Endothelial cell of umbilical vein (primary cell): ENCODE data around the gene TTN. TPM values are rescaled to one million over a fixed set of nuclear protein-coding genes. Genes with fewer than 3 reads are reported as not detected.

Source experiments
- BruUV-seq: library from RNA; stranded (reverse); fragments of 400-500 nt; replicated peaks from 2 replicates; lab custom pipeline; 2021; lab: Mats Ljungman, UMichigan
- CTCF ChIA-PET: fragments of 300-600, 350-600 bp; sonication (Branson Sonifier 250); formaldehyde crosslinking; loops from one replicate; lab custom pipeline; 2021; ENCODE audit warnings: antibody characterized with exemption, inconsistent platforms; lab: Charles Lee
- POLR2A ChIA-PET: fragments of 300-600, 350-600 bp; sonication (Branson Sonifier 250); formaldehyde crosslinking; loops from one replicate; lab custom pipeline; 2021; ENCODE audit warnings: antibody characterized with exemption, inconsistent platforms; lab: Charles Lee
- DNase-seq: peaks from one replicate; pipeline ENCODE4 v3.0.0-alpha.2; 2011; ENCODE audit warnings: low read depth, low spot score
- FAIRE-seq: peaks from 2 replicates; lab custom pipeline; 2011; peaks lifted over from hg19 to GRCh38; lab: Jason Lieb, UNC
- H2AFZ ChIP-seq: 2 replicates; pipeline ENCODE4 v1.6.0; 2012; ENCODE audit warnings: low read depth, low read length, control low read depth, inconsistent platforms
- H3K27ac ChIP-seq: 2 replicates; pipeline ENCODE4 v1.5.1; 2011; ENCODE audit warnings: low read depth, mild to moderate bottlenecking, control low read depth, low read length, moderate library complexity; ENCODE audit not compliant: insufficient read depth
- H3K27me3 ChIP-seq, 2 experiments: 2 replicates each; pipeline versions ENCODE4 v1.6.0 to v1.6.1; 2011; ENCODE audit warnings: low read length in 2 of 2, mixed read lengths in 1 of 2; ENCODE audit not compliant: control insufficient read depth in 2 of 2, insufficient read depth in 2 of 2
- H3K36me3 ChIP-seq, 2 experiments: 2 replicates in 1 of 2; 3 replicates in 1 of 2; pipeline ENCODE4 v1.5.1; 2011; ENCODE audit warnings: low read length in 2 of 2, mild to moderate bottlenecking in 1 of 2, moderate library complexity in 1 of 2; ENCODE audit not compliant: control insufficient read depth in 2 of 2, insufficient read depth in 2 of 2; ENCODE audit errors: extremely low read depth in 1 of 2
- H3K4me1 ChIP-seq: 3 replicates; pipeline ENCODE4 v1.5.1; 2011; ENCODE audit warnings: mild to moderate bottlenecking, low read length; ENCODE audit not compliant: control insufficient read depth, insufficient read depth; ENCODE audit errors: extremely low read depth
- H3K4me2 ChIP-seq: 2 replicates; pipeline ENCODE4 v1.6.1; 2011; ENCODE audit warnings: low read length, control low read depth, mixed read lengths; ENCODE audit not compliant: insufficient read depth
- H3K4me3 ChIP-seq, 3 experiments: fragments of 200-600 bp in 1 of 3; sonication (generic), shearing (Covaris generic) in 1 of 3; replicated peaks in 1 of 3; 2 replicates each; pipeline ENCODE4 v1.5.1; 2011 to 2016; ENCODE audit warnings: control low read depth in 3 of 3, low read length in 3 of 3, mild to moderate bottlenecking in 2 of 3, inconsistent platforms in 1 of 3, low read depth in 1 of 3, moderate library complexity in 1 of 3; ENCODE audit not compliant: insufficient read depth in 1 of 3
- H3K79me2 ChIP-seq: 2 replicates; pipeline ENCODE4 v1.6.0; 2012; ENCODE audit warnings: low read length, inconsistent platforms; ENCODE audit not compliant: control insufficient read depth, insufficient read depth
- H3K9ac ChIP-seq: replicated peaks from 2 replicates; pipeline ENCODE3; 2011; ENCODE audit warnings: low read length, control low read depth; ENCODE audit not compliant: insufficient read depth; ENCODE audit errors: extremely low read depth
- H3K9me1 ChIP-seq: replicated peaks from 3 replicates; pipeline ENCODE4 v1.6.0; 2011; ENCODE audit warnings: mild to moderate bottlenecking, low read length; ENCODE audit not compliant: control insufficient read depth, insufficient read depth; ENCODE audit errors: extremely low read depth
- H3K9me3 ChIP-seq: replicated peaks from 2 replicates; pipeline ENCODE4 v1.5.1; 2012; ENCODE audit warnings: low read length, inconsistent platforms; ENCODE audit not compliant: control insufficient read depth, insufficient read depth
- H4K20me1 ChIP-seq: replicated peaks from 2 replicates; pipeline ENCODE3; 2011; ENCODE audit warnings: mild to moderate bottlenecking, low read length; ENCODE audit not compliant: control insufficient read depth, insufficient read depth; ENCODE audit errors: extremely low read depth
- EZH2 ChIP-seq: IDR thresholded peaks from 2 replicates; pipeline ENCODE4 v1.6.1; 2012; ENCODE audit warnings: borderline replicate concordance, low read depth, mild to moderate bottlenecking, moderate library complexity, low read length, inconsistent platforms; ENCODE audit not compliant: severe bottlenecking
- JUN ChIP-seq: IDR thresholded peaks from 2 replicates; pipeline ENCODE4 v1.6.1; 2011; ENCODE audit warnings: borderline replicate concordance, low read depth; ENCODE audit not compliant: insufficient read length, insufficient read depth
- MYC ChIP-seq: IDR thresholded peaks from one replicate; pipeline ENCODE4 v1.6.1; 2011; ENCODE audit warnings: mild to moderate bottlenecking, low read depth, low read length
- POLR2A ChIP-seq: IDR thresholded peaks from 2 replicates; pipeline ENCODE4 v1.6.1; 2012; ENCODE audit warnings: low read depth, mild to moderate bottlenecking, control low read depth, low read length
- POLR2AphosphoS5 ChIP-seq: IDR thresholded peaks from 2 replicates; pipeline ENCODE4 v1.6.1; 2012; ENCODE audit warnings: low read depth, mild to moderate bottlenecking, control low read depth, low read length, moderate library complexity; ENCODE audit not compliant: insufficient read depth
- dilution Hi-C: fragments of 300-500 bp; cut with MboI; formaldehyde crosslinking; loops from one replicate; pipeline ENCODE4 v1.15.0; 2019; ENCODE audit warnings: low sequenced_read_pairs; ENCODE audit not compliant: extremely low pct_ligation_motif_present
- intact Hi-C: fragments of 100-400 bp; cut with micrococcal nuclease; formaldehyde crosslinking; loops from one replicate; pipeline ENCODE4 v1.10.0; 2022
- polyA plus RNA-seq, 4 experiments: library from polyadenylated mRNA; depleted of rRNA in 3 of 4; stranded (reverse) in 3 of 4; unstranded in 1 of 4; fragments of >200 nt; gene quantifications; 2 replicates each; pipeline versions ENCODE4 v1.2.1 to v1.2.3, GENCODE V29; 2011 to 2012; ENCODE audit warnings: missing spikeins in 1 of 4
- total RNA-seq: library from RNA; stranded (reverse); gene quantifications from 2 replicates; pipeline ENCODE4 v1.2.3, GENCODE V29; 2021
- TF ChIP-seq, protein P1 (sequence below), 2 donors: IDR thresholded peaks; 1 replicate in 1 of 2; 2 replicates in 1 of 2; pipeline ENCODE4 v1.5.1; 2011; ENCODE audit warnings: low read length in 2 of 2, mild to moderate bottlenecking in 2 of 2, moderate library complexity in 2 of 2, control low read depth in 1 of 2, inconsistent platforms in 1 of 2, low read depth in 1 of 2; ENCODE audit not compliant: insufficient read depth in 1 of 2; ENCODE audit errors: extremely low read depth in 1 of 2
- TF ChIP-seq, protein P2 (sequence below): IDR thresholded peaks from 2 replicates; pipeline ENCODE4 v1.6.1; 2011; ENCODE audit not compliant: insufficient read depth, insufficient read length

Gene TTN
- total and polyA plus RNA-seq, 2 donors (not counting 3 experiments of a cell fraction or from before 2014, with no cell fraction given) = 0.11 to 0.49 TPM

DNA sequence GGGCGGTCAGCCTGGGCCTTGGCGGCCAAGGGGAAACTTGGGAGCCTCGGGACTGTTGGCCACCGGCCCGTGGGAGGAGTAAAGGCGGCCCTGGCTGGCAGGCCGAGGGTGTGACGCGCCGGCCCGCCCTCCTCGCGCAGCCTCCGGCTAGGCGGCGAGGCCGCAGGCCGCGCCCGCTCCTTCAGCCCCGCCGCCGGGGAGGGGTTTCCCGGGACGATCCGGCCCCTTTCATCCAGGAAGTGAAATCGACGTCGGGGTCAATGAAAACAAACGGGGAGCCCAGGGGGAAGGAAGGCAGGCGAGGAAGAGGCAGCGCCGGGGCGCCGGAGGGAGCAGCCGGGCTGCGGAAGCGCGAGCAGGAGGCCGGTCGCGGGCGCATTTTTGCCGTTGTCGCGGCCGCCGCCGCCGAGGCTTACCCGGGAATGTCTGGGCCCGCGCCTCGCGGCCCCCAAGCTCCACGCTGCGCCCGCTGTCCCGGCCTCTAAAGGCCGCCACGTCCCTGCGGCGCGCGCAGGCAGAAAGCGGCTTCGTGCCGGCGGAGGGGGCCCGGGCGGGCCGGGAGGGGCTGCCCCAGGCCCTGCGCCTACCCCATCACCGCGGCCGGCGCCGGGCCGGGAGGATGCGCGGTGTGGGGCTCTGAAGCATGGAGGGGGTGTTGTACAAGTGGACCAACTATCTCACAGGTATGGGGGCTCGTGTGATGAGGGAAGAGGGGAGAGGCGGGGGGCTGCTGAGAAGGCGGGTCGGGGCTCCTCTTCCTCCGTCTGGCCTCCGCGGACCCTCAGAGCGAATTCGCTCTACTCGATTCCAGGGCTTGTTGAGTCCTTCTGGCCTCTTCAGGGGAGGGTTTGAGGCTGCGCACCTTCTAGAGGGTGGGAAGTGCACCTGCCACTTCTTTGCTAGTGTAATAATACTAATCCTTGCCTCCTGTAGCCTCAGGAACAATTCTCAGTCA lies 326.7 kb downstream of the TTN start, which contains the start of gene PLEKHA3:
TSS of gene PLEKHA3 (plus strand) at position 231 of the 955 bp plus-strand sequence. CDS start at position 644, 413 bp downstream.
- peak within 1 kb of the TSS; percentile 42 for H3K27ac ChIP-seq
- H3K9me1 ChIP-seq = no peaks in the 10 kb centered on the region
- peaks cover 37% of the 10 kb centered on the region for H3K4me1 ChIP-seq
- dilution Hi-C loops (no loop called here), intact Hi-C loops (loop anchor here (1.0 to 10.0 kb wide), 4 partner anchors 43 to 782 kb away; partner anchors contain the start of gene SESTD1)
- H3K27me3 ChIP-seq = no peaks in the 10 kb centered on the region
- peak; percentile 97 for DNase-seq
- POLR2A ChIA-PET = interaction anchor here (1.4 kb wide), 1 partner anchor 29 kb away, joined by 10 read pairs; the partner anchor contains the start of genes PJVK and PRKRA
- H2AFZ ChIP-seq = peak within 1 kb of the TSS; percentile 52
- peak; percentile 89 for FAIRE-seq
- peak within 1 kb of the TSS; percentile 70 for H3K9ac ChIP-seq
- CTCF ChIA-PET = interaction anchor here (1.2 kb wide), 2 partner anchors 42 to 66 kb away, joined by 3 to 8 read pairs; no protein-coding TSS in a partner anchor
- H3K36me3 ChIP-seq = no peaks in the 10 kb centered on the region
- TF ChIP-seq POLR2A (peak; percentile 65), POLR2AphosphoS5 (peak; percentile 71), MYC (no peak), EZH2 (no peak), JUN (no peak)
- TF ChIP-seq, protein P1, sequence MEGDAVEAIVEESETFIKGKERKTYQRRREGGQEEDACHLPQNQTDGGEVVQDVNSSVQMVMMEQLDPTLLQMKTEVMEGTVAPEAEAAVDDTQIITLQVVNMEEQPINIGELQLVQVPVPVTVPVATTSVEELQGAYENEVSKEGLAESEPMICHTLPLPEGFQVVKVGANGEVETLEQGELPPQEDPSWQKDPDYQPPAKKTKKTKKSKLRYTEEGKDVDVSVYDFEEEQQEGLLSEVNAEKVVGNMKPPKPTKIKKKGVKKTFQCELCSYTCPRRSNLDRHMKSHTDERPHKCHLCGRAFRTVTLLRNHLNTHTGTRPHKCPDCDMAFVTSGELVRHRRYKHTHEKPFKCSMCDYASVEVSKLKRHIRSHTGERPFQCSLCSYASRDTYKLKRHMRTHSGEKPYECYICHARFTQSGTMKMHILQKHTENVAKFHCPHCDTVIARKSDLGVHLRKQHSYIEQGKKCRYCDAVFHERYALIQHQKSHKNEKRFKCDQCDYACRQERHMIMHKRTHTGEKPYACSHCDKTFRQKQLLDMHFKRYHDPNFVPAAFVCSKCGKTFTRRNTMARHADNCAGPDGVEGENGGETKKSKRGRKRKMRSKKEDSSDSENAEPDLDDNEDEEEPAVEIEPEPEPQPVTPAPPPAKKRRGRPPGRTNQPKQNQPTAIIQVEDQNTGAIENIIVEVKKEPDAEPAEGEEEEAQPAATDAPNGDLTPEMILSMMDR (IDR thresholded peaks at IDR 0.05; ENCODE audit: extremely low read depth in 1 of 2, insufficient read depth in 1 of 2, low read depth in 1 of 2, low read length in 2 of 2) = no peak
- TF ChIP-seq, protein P2, sequence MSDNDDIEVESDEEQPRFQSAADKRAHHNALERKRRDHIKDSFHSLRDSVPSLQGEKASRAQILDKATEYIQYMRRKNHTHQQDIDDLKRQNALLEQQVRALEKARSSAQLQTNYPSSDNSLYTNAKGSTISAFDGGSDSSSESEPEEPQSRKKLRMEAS = no peak
- H3K79me2 ChIP-seq = peaks cover 49% of the 10 kb centered on the region
- H4K20me1 ChIP-seq = no peaks in the 10 kb centered on the region
- no peaks in the 10 kb centered on the region for H3K9me3 ChIP-seq
- peak within 1 kb of the TSS; percentile 98 for H3K4me2 ChIP-seq
- H3K4me3 ChIP-seq = peak within 1 kb of the TSS; percentile 62 to 91 (median 90)
- BruUV-seq = no TSS peak
